Measurements from ENCODE around the gene IP6K1.

Gene IP6K1

GRCh38 chr3:49794926-49795905 lies 8.9 kb upstream of the IP6K1 start (continued):
- TF ChIP-seq CREB5 (CRISPR knock-in tag; IDR thresholded peaks at IDR 0.05; ENCODE audit: low read depth) = no peak
- TF ChIP-seq BACH2 (CRISPR knock-in tag; IDR thresholded peaks at IDR 0.05; ENCODE audit: borderline replicate concordance) = no peak
- TF ChIP-seq TCF4 (CRISPR knock-in tag; IDR thresholded peaks at IDR 0.05; ENCODE audit: borderline replicate concordance) = no peak
- no peak for TF ChIP-seq ZFP3 (CRISPR knock-in tag; IDR thresholded peaks at IDR 0.05)

- ATAC-seq = no peak
- TF ChIP-seq ZNF70 (CRISPR knock-in tag; IDR thresholded peaks at IDR 0.05) (no peak), SNAI2 (CRISPR knock-in tag; IDR thresholded peaks at IDR 0.05) (no peak), CSDC2 (CRISPR knock-in tag; IDR thresholded peaks at IDR 0.05) (no peak)
Observed at GRCh38 chr3:49794431-49794830, 8.1 kb upstream of the IP6K1 start.

GRCh38 chr3:49793486-49794085 lies 7.2 kb upstream of the IP6K1 start:
- no peak for ATAC-seq
- no peak for TF ChIP-seq GLIS3 (CRISPR knock-in tag; IDR thresholded peaks at IDR 0.05)
- TF ChIP-seq POU6F1 (CRISPR knock-in tag; IDR thresholded peaks at IDR 0.05; ENCODE audit: borderline replicate concordance, low read depth) = no peak
- no peak for TF ChIP-seq CSDC2 (CRISPR knock-in tag; IDR thresholded peaks at IDR 0.05)
- TF ChIP-seq ZFP30 (CRISPR knock-in tag; IDR thresholded peaks at IDR 0.05) = no peak
- TF ChIP-seq PPARA (CRISPR knock-in tag; IDR thresholded peaks at IDR 0.05; ENCODE audit: borderline replicate concordance) = no peak
- TF ChIP-seq BACH2 (CRISPR knock-in tag; IDR thresholded peaks at IDR 0.05; ENCODE audit: borderline replicate concordance) = no peak
- no peak for TF ChIP-seq ZFP3 (CRISPR knock-in tag; IDR thresholded peaks at IDR 0.05)
- TF ChIP-seq CSRNP3 (CRISPR knock-in tag; IDR thresholded peaks at IDR 0.05) = no peak
- no peak for TF ChIP-seq ISL1 (CRISPR knock-in tag; IDR thresholded peaks at IDR 0.05)
- no peak for TF ChIP-seq ESRRG (CRISPR knock-in tag; IDR thresholded peaks at IDR 0.05)
- TF ChIP-seq OSR1 (CRISPR knock-in tag; IDR thresholded peaks at IDR 0.05) = no peak
- TF ChIP-seq CREB5 (CRISPR knock-in tag; IDR thresholded peaks at IDR 0.05; ENCODE audit: low read depth) = no peak
- TF ChIP-seq ARNTL (CRISPR knock-in tag; IDR thresholded peaks at IDR 0.05; ENCODE audit: borderline replicate concordance, low read depth) = no peak
- TF ChIP-seq ZNF8 (CRISPR knock-in tag; IDR thresholded peaks at IDR 0.05) = no peak
- TF ChIP-seq ZNF565 (CRISPR knock-in tag; conservative IDR thresholded peaks at IDR 0.05; ENCODE audit: low read depth) = no peak
- TF ChIP-seq TSHZ2 (CRISPR knock-in tag; IDR thresholded peaks at IDR 0.05) = no peak
- no peak for TF ChIP-seq ZC3H10 (CRISPR knock-in tag; IDR thresholded peaks at IDR 0.05)
- TF ChIP-seq ZNF70 (CRISPR knock-in tag; IDR thresholded peaks at IDR 0.05) = no peak

Data from SK-N-SH treated with all-trans-retinoic acid at 6 μM for 48 hours (cell line).